GM19463 (cell line): ENCODE data around the gene NR1H4.
"Not testable (repeated sequence)": the region's sequence is repeated elsewhere in the genome, so short reads cannot be mapped to it uniquely, and the experiment has no call there.

Experiments used
- ATAC-seq: cut with Tn5 transposase; IDR thresholded peaks from one replicate; pipeline ENCODE4 v1.9.1; 2021; ENCODE audit warnings: mild to moderate bottlenecking, moderate library complexity; ENCODE audit not compliant: unreplicated experiment

The NR1H4 gene

GRCh38 chr12:100565987-100566545, 92.4 kb downstream of the NR1H4 start:
- no peak for ATAC-seq

GRCh38 chr12:100566887-100567637, 93.4 kb downstream of the NR1H4 start:
- ATAC-seq = peak; percentile 97

- peak; percentile 12 for ATAC-seq
These were observed 94.3 kb downstream of the NR1H4 start for GRCh38 chr12:100567945-100568344.

GRCh38 chr12:100572184-100572583, 98.5 kb downstream of the NR1H4 start:
- no peak for ATAC-seq

DNA sequence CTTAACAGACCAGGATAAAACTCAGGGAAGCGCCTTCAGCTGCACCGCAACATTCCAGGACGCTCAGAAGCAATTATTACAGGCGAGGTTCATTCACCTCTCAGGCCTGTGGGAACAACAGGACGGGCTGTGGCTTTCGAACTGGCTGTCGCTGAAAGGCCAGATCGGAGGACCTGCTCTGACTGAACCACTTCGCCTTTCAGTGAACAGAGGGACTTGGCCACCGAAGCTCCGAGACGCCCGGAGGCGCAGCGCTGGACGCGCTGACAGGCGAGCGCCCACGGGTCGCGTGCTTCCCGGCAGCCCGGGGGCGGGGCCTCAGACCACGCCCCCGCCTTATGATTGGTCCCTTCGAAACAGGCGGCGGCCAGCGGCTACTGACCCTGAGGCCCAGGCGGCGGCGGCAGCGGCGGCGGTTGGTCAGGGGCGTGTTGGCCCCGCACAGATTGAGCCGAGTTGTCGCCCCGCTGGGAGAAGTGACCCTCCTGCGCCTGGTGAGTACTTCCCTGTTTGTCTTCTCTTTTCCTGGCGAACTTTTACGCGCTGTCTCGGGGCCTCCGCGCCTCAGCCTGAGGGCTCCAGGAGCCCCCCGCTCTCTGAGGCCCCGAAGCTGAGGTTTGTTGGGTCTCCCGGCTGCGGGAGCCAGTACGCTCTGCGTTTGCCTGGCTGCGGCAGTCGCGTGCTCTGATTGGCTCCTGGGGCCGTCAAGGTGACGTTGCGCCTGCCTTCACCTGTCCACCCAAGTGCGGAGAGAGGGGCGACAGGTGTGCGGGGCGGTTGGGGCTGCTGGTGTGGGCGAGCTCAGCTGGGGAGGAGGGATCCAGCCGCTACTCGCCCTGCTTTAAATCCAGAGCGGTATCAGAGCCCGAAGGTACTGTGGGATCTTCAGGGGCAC, 99.9 kb downstream of the NR1H4 start, which contains the start of gene GAS2L3:
Gene GAS2L3, plus strand, starts transcription at position 393 of the 895 bp plus-strand sequence. CDS start 21,221 bp downstream, outside the sequence.
- peak; percentile 95 for ATAC-seq

- no peak for ATAC-seq
These were observed 100.8 kb downstream of the NR1H4 start for GRCh38 chr12:100574187-100575074.

GRCh38 chr12:100576331-100577036, 102.8 kb downstream of the NR1H4 start:
- ATAC-seq = peak; percentile 22

DNA sequence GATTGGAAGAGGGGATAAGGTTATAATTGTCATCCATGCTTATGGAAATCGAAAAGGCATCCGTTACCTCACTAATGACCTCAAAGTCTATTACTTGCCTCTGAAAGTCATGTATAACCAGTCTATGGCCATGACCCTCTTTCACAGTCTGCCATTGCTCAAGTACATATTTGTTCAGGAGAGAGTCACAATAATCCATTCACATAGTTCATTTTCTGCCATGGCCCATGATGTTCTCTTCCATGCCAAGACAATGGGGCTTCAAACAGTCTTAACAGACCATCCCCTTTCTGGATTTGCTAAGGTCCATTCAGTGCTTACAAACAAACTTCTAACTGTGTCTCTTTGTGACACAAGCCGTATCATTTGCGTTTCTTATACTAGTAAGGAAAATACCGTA, 105.3 kb downstream of the NR1H4 start:
- no peak for ATAC-seq

DNA sequence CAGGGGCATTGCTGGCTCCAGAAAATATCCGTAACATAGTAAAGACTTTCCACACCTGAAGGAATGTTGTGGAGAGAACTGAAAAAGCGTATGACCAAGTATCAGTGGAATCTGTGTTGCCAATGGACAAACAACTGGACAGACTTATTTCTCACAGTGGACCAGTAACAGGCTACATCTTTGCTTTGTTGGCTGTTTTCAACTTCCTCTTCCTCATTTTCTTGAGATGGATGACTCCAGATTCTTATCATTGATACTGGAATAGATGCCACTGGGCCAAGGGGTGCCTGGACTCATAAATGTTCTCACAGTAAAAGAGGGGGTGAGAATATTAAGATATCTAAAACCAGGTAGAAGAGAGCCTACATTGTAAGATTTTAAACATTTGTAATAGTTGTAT, 106.2 kb downstream of the NR1H4 start:
- no peak for ATAC-seq

DNA sequence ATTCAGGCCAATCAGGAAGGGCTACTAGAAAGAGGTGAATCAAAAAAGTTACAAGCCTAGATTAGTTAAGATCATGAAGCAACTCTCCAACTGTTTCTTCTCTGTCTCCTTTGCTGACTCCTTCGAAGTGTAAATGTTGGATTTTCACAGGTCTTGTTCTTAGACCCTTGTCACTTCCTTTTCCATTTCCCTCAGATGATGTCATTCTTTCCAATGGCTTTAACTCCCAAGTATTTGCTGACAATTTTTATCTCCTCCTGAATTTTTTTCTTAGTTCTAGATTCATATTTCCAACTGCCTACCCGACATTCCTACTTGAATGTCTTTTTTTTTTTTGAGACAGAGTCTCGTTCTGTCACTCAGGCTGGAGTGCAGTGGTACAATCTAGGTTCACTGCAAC, 110.6 kb downstream of the NR1H4 start:
- no peak for ATAC-seq

DNA sequence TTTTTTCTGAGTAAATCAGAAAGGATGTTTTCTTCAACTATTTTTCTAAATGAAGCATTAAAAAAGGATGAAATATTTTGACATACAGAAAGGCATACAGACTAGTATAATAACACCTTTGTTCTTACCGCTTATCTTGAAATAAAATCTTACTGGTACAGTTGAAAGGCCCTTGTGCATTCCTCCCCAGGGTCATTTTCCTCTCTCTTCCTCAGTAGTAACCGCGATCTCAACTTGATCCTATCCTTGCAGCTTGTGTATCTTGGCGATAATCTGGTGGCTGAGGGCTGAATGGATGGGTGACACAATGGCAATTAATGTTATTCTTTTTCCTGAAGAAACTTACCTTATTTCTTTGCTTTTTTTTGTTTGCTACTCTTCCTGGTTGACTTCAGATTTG, 118.3 kb downstream of the NR1H4 start:
- no peak for ATAC-seq

DNA sequence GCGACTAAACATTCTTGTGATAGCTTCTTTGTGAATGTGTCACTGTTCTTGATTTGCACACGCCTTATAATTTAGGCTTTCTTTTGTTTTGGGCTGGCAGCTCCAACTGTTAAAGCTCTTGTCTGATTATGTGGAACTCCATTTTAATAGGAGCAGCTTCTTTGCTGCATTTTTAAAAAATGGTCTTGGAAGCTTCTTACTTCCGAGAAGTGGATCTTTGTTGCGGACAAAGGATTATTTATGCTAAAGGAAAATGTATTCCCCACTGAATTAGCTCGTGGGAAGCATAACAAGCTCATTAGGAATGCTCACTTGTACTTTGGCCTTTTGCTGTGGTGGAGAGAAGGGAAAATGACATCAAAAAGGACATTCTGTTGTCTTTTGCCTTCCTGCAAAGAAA, 119.8 kb downstream of the NR1H4 start:
- no peak for ATAC-seq

DNA sequence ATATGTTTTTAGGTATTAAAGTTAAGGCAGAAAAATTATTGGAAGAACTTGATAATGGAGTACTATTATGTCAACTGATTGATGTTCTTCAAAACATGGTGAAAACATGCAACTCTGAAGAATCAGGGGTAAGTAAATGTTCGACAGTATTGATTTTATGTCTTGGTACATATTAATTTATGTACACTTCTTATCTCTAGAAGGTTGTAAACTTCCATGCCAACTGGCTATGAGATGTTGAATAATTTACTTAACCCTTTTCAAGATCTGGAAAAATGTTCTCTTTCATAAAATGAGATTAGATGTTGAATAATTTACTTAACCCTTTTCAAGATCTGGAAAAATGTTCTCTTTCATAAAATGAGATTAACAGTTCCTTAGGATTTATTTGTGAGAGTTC, 128.0 kb downstream of the NR1H4 start:
- ATAC-seq = no peak

GRCh38 chr12:100602997-100603396, 129.3 kb downstream of the NR1H4 start:
- ATAC-seq = not testable (repeated sequence)

DNA sequence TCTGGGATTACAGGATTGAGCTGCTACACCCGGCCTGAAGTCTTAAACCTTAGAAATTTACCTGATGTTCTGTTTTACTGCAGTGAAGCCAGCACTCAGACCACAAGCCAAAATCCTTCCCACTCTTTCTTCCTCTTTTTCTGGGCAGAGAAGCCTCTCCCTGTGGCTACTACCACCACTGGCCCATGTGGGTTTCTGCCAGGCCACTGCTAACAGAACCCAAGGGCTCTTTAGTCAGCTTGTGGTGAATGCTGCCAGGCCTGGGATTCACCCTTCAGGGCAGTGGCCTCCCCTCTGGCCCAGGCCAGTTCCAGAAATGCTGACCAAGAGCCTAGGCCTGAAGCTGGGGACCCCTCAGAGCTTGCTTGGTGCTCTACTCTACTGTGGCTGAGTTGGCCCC, 135.1 kb downstream of the NR1H4 start:
- ATAC-seq = no peak

DNA sequence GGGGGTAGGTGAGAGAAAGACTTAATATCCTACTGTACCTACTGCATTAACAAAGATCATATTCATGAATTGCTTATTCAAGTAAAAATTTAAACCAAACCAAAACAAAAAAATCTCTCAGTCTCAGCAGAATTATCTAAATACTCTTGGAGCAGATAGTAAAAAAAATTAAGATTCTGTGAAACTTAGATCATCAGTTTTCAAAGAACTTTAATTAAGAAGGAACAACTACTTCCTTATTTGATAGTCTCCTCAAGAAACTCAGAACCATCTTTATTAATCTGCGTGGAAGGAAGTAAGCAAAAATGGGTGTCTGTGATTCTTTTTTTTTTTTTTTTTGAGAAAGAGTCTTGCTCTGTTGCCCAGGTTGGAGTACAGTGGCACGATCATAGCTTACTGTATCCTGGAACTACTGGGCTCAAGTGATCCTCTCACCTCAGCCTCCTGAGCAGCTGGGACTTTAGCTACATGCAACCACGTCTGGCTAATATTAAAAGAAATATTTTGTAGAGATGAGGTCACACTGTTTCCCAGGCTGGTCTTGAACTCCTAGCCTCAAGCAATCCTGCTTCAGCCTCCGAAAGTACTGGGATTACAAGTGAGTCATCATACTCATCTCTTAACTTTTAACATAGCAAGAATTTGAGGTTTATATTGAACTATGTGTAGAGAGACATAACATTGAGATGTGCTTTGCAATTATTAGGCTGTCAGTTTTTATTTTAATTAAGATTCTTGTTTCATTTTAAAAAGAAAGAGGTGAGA, 137.2 kb downstream of the NR1H4 start:
- ATAC-seq = no peak

- no peak for ATAC-seq
These were observed 138.9 kb downstream of the NR1H4 start for GRCh38 chr12:100612606-100613005.
